CD4-positive, alpha-beta T cell (primary cell): ENCODE results near the gene EEF1G. TPM values are rescaled to one million over a fixed set of nuclear protein-coding genes. Genes with fewer than 3 reads are reported as not detected.

Experiments used
- ATAC-seq: fragments of 200-7000 bp; cut with Tn5 transposase; one replicate; pipeline ENCODE4 v1.10.0; 2022; ENCODE audit warnings: mild to moderate bottlenecking; ENCODE audit not compliant: poor library complexity
- CTCF ChIA-PET: fragments of 350-600 bp; sonication (Branson Sonifier 250); formaldehyde crosslinking; loops from one replicate; lab custom pipeline; 2021; ENCODE audit warnings: antibody characterized with exemption, inconsistent platforms; lab: Charles Lee
- POLR2A ChIA-PET: fragments of 350-600 bp; sonication (Branson Sonifier 250); formaldehyde crosslinking; loops from one replicate; lab custom pipeline; 2021; ENCODE audit warnings: antibody characterized with exemption, inconsistent platforms; lab: Charles Lee
- DNase-seq, 14 experiments: peaks; one replicate each; pipeline ENCODE4 v3.0.0-alpha.2; 2013 to 2020; ENCODE audit warnings: mixed read lengths in 2 of 14
- H3K27ac ChIP-seq, 2 donors: one replicate each; pipeline versions ENCODE4 v1.5.1 to v1.7.0; 2013; ENCODE audit warnings: low read length in 2 of 2, low read depth in 1 of 2, mild to moderate bottlenecking in 1 of 2
- H3K27me3 ChIP-seq, 2 experiments: 1 replicate in 1 of 2; 2 replicates in 1 of 2; pipeline versions ENCODE4 v1.6.1 to v1.7.0; 2013; ENCODE audit warnings: low read length in 2 of 2, control low read depth in 1 of 2, mild to moderate bottlenecking in 1 of 2, moderate library complexity in 1 of 2; ENCODE audit not compliant: insufficient read depth in 2 of 2, control insufficient read depth in 1 of 2
- H3K36me3 ChIP-seq: one replicate; pipeline ENCODE4 v1.6.1; 2013; ENCODE audit warnings: low read length, control low read depth; ENCODE audit not compliant: insufficient read depth
- H3K4me1 ChIP-seq: one replicate; pipeline ENCODE4 v1.6.1; 2013; ENCODE audit warnings: low read length, control low read depth; ENCODE audit not compliant: insufficient read depth
- H3K4me3 ChIP-seq: one replicate; pipeline ENCODE4 v1.5.1; 2013; ENCODE audit warnings: mild to moderate bottlenecking, low read length, moderate library complexity
- H3K9me3 ChIP-seq, 2 experiments: 1 replicate in 1 of 2; 2 replicates in 1 of 2; pipeline versions ENCODE4 v1.6.1 to v1.7.0; 2013; ENCODE audit warnings: low read length in 2 of 2, mild to moderate bottlenecking in 2 of 2, control low read depth in 1 of 2, moderate library complexity in 1 of 2; ENCODE audit not compliant: control insufficient read depth in 1 of 2, insufficient read depth in 1 of 2
- H3K27ac Mint-ChIP-seq: one replicate; pipeline ENCODE4 v1.8.0; 2020; ENCODE audit warnings: mixed read lengths
- H3K27me3 Mint-ChIP-seq: one replicate; pipeline ENCODE4 v1.8.0; 2021; ENCODE audit warnings: mixed read lengths
- H3K36me3 Mint-ChIP-seq: one replicate; pipeline ENCODE4 v1.8.0; 2021; ENCODE audit warnings: low read depth, mixed read lengths
- H3K4me1 Mint-ChIP-seq: one replicate; pipeline ENCODE4 v1.8.0; 2021; ENCODE audit warnings: low read depth, mixed read lengths
- H3K4me3 Mint-ChIP-seq: one replicate; pipeline ENCODE4 v1.8.0; 2020; ENCODE audit warnings: mild to moderate bottlenecking, mixed read lengths
- H3K9me3 Mint-ChIP-seq: one replicate; pipeline ENCODE4 v1.8.0; 2020; ENCODE audit warnings: mixed read lengths
- CTCF ChIP-seq: fragments of 200-600 bp; IDR thresholded peaks from one replicate; pipeline ENCODE4 v1.8.0; 2022; ENCODE audit warnings: antibody characterized with exemption, mild to moderate bottlenecking
- intact Hi-C, 2 experiments: fragments of 100-400 bp; cut with DNase I in 1 of 2; cut with micrococcal nuclease in 1 of 2; formaldehyde crosslinking; loops; one replicate each; pipeline versions ENCODE4 v1.15.1 to v1.9.0; 2023 to 2025; cut with DNase I, micrococcal nuclease
- total RNA-seq, 174 experiments: library from RNA in 2 of 174; stranded (reverse) in 2 of 174; gene quantifications; one replicate each; pipeline ENCODE4 v1.2.3 and lab custom pipeline; 2021 to 2026

EEF1G gene
- total RNA-seq, 2 experiments from 2014 or later, result 2,181 to 2,269 TPM

- Mint-ChIP-seq H3K27me3 (no peaks in the 10 kb centered on the region), H3K36me3 (peaks cover 88% of the 10 kb centered on the region), H3K4me1 (peaks cover 78% of the 10 kb centered on the region), H3K4me3 (no peak overlapping the region), H3K27ac (peak overlapping the region; percentile 89), H3K9me3 (no peaks in the 10 kb centered on the region)
- ATAC-seq (no peak), DNase-seq (peak in 1 of 14 experiments; percentile 1)
- POLR2A ChIA-PET, result interaction anchor here (1.0 to 1.7 kb wide), 2 partner anchors 17 to 261 kb away, joined by 3 to 4 read pairs; no protein-coding TSS in a partner anchor
- Histone ChIP-seq H3K9me3 (no peaks in the 10 kb centered on the region), H3K27me3 (no peaks in the 10 kb centered on the region), H3K4me3 (no peak overlapping the region), H3K27ac (no peak overlapping the region), H3K36me3 (peaks cover 63% of the 10 kb centered on the region), H3K4me1 (peaks cover 70% of the 10 kb centered on the region)
- intact Hi-C loops, result loop anchor here in 1 of 2 experiments (5.0 kb wide), 1 partner anchor 267 kb away; no protein-coding TSS in a partner anchor
- TF ChIP-seq CTCF, result no peak
- CTCF ChIA-PET, result interaction anchor here (1.3 kb wide), 1 partner anchor 99 kb away, joined by 8 read pairs; no protein-coding TSS in a partner anchor
Measured at GRCh38 chr11:62595124-62595523, 21.4 kb upstream of the EEF1G start.

GRCh38 chr11:62593434-62594044 lies 19.8 kb upstream of the EEF1G start:
- peaks cover 75% of the 10 kb centered on the region for H3K4me1 Mint-ChIP-seq
- H3K27me3 Mint-ChIP-seq, result no peaks in the 10 kb centered on the region
- ATAC-seq (peak; percentile 9), DNase-seq (peak; percentile 64 to 90 (median 74))
- peaks cover 58% of the 10 kb centered on the region for H3K36me3 ChIP-seq
- peak overlapping the region; percentile 87 for H3K4me3 Mint-ChIP-seq
- intact Hi-C loops, result loop anchor here (1.0 to 5.0 kb wide), 7 partner anchors 36 to 269 kb away; partner anchors contain the start of genes LBHD1 (in 2 of the 2), UQCC3 (in 2 of the 2), BSCL2 (in 1 of the 2) and GNG3 (in 1 of the 2)
- H3K27ac ChIP-seq, result peak overlapping the region in 1 of 2 donors; percentile 97
- H3K36me3 Mint-ChIP-seq, result peaks cover 77% of the 10 kb centered on the region
- H3K27ac Mint-ChIP-seq, result peak overlapping the region; percentile 89
- no peaks in the 10 kb centered on the region for H3K27me3 ChIP-seq
- ChIA-PET POLR2A (interaction anchor here (0.6 to 4.4 kb wide), 21 partner anchors 7 to 262 kb away, joined by 3 to 177 read pairs (median 50); partner anchors contain the start of genes AHNAK, B3GAT3, BSCL2 and C11orf98), CTCF (interaction anchor here (0.6 to 2.6 kb wide), 7 partner anchors 19 to 138 kb away, joined by 3 to 20 read pairs (median 5); partner anchors contain the start of genes EML3 and ROM1)
- H3K9me3 Mint-ChIP-seq, result no peaks in the 10 kb centered on the region
- peak; percentile 71 for TF ChIP-seq CTCF
- H3K4me3 ChIP-seq, result no peak overlapping the region
- H3K4me1 ChIP-seq, result peaks cover 60% of the 10 kb centered on the region
- no peaks in the 10 kb centered on the region for H3K9me3 ChIP-seq

GRCh38 chr11:62592989-62593421 lies 19.3 kb upstream of the EEF1G start:
- intact Hi-C loops, result loop anchor here (1.0 to 5.0 kb wide), 9 partner anchors 7 to 269 kb away; partner anchors contain the start of genes LBHD1 (in 2 of the 2), UQCC3 (in 2 of the 2), BSCL2 (in 1 of the 2) and EML3 (in 1 of the 2)
- H3K27ac Mint-ChIP-seq, result peak overlapping the region; percentile 89
- H3K4me3 Mint-ChIP-seq, result peak overlapping the region; percentile 51
- no peaks in the 10 kb centered on the region for H3K27me3 Mint-ChIP-seq
- Histone ChIP-seq H3K27me3 (no peaks in the 10 kb centered on the region), H3K27ac (peak overlapping the region; percentile 95 to 97), H3K4me1 (peaks cover 54% of the 10 kb centered on the region), H3K4me3 (no peak overlapping the region), H3K36me3 (peaks cover 58% of the 10 kb centered on the region), H3K9me3 (no peaks in the 10 kb centered on the region)
- H3K36me3 Mint-ChIP-seq, result peaks cover 73% of the 10 kb centered on the region
- ATAC-seq (no peak), DNase-seq (no peak)
- H3K4me1 Mint-ChIP-seq, result peaks cover 71% of the 10 kb centered on the region
- no peaks in the 10 kb centered on the region for H3K9me3 Mint-ChIP-seq
- CTCF ChIA-PET, result interaction anchor here (0.6 to 2.6 kb wide), 9 partner anchors 8 to 168 kb away, joined by 3 to 20 read pairs (median 7); partner anchors contain the start of genes EML3, GANAB, MTA2 and ROM1
- no peak for TF ChIP-seq CTCF
- POLR2A ChIA-PET, result interaction anchor here (0.6 to 4.4 kb wide), 21 partner anchors 7 to 288 kb away, joined by 3 to 177 read pairs (median 50); partner anchors contain the start of genes AHNAK, B3GAT3, BSCL2 and C11orf98
